Thyroid gland (tissue), 4 donors: Measurements from ENCODE around the gene NPHS2. TPM values are rescaled to one million over a fixed set of nuclear protein-coding genes. Genes with fewer than 3 reads are reported as not detected.

Source experiments
- DNase-seq, 2 donors: peaks; one replicate each; pipeline ENCODE4 v3.0.0-alpha.2; 2019
- H3K27ac ChIP-seq, 3 donors: fragments of 200-600 bp; sonication (generic); 1 replicate in 2 of 3; 2 replicates in 1 of 3; pipeline ENCODE4 v1.5.1; 2016 to 2019; ENCODE audit warnings: mild to moderate bottlenecking in 1 of 3, moderate library complexity in 1 of 3
- H3K27me3 ChIP-seq: fragments of 200-600 bp; sonication (generic); one replicate; pipeline ENCODE4 v1.5.1; 2019
- H3K36me3 ChIP-seq, 2 donors: fragments of 200-600 bp; sonication (generic); one replicate each; pipeline ENCODE4 v1.5.1; 2016 to 2019
- H3K4me1 ChIP-seq, 2 donors: fragments of 200-600 bp; sonication (generic); one replicate each; pipeline ENCODE4 v1.5.1; 2017 to 2019
- H3K4me3 ChIP-seq, 3 donors: fragments of 200-600 bp; sonication (generic); replicated peaks in 1 of 3; 1 replicate in 2 of 3; 2 replicates in 1 of 3; pipeline ENCODE4 v1.5.1; 2016; ENCODE audit warnings: mild to moderate bottlenecking in 1 of 3
- H3K9me3 ChIP-seq: fragments of 200-600 bp; sonication (generic); one replicate; pipeline ENCODE4 v1.5.1; 2017
- POLR2A ChIP-seq, 2 donors: fragments of 450-650 bp; IDR thresholded peaks; one replicate each; pipeline ENCODE4 v1.6.1; 2017; ENCODE audit warnings: antibody characterized with exemption in 2 of 2, mild to moderate bottlenecking in 2 of 2, moderate library complexity in 1 of 2
- WGBS, 2 donors: methylation state at CpG; one replicate each; pipeline ENCODE4 v1.1.5; 2017; 5-methylcytosine and 5-hydroxymethylcytosine counted together
- intact Hi-C: fragments of 100-400 bp; cut with DNase I; formaldehyde crosslinking; loops from one replicate; pipeline ENCODE4 v1.15.1; 2023
- total RNA-seq, 4 donors: library from RNA; depleted of rRNA; stranded (reverse); fragments of >200 nt; gene quantifications; one replicate each; pipeline ENCODE4 v1.2.3, GENCODE V29; 2016
- TF ChIP-seq, protein P1 (sequence below), 6 experiments: fragments of 200-600 bp in 3 of 6; fragments of 450-650 bp in 3 of 6; sonication (generic) in 3 of 6; IDR thresholded peaks; one replicate each; pipeline ENCODE4 v1.5.1; 2016 to 2019; ENCODE audit warnings: antibody characterized with exemption in 6 of 6, mild to moderate bottlenecking in 2 of 6, inconsistent platforms in 1 of 6, moderate library complexity in 1 of 6

Gene NPHS2
- total RNA-seq, 4 donors from 2014 or later, result not detected

DNA sequence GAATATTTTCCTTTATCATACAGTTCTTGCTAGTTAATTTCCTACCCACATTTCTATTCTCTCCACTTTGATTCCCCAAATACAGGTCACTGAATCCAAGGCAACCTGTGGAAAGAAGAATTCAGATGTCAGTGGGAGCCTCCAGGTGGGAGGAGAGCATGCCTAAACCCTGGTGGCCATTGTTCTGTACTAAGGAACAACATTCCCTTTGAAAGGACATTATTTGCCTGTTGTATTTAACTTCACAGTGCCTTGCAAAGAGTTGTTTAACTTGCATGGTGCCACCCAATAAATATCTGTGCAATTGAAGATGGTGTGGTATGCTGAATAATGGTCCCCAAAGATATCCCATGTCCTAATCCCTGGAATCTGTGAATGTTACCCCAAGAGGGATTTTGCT is 21.3 kb downstream of the NPHS2 start:
- no peak for TF ChIP-seq POLR2A (IDR thresholded peaks at IDR 0.05)
- TF ChIP-seq, protein P1, sequence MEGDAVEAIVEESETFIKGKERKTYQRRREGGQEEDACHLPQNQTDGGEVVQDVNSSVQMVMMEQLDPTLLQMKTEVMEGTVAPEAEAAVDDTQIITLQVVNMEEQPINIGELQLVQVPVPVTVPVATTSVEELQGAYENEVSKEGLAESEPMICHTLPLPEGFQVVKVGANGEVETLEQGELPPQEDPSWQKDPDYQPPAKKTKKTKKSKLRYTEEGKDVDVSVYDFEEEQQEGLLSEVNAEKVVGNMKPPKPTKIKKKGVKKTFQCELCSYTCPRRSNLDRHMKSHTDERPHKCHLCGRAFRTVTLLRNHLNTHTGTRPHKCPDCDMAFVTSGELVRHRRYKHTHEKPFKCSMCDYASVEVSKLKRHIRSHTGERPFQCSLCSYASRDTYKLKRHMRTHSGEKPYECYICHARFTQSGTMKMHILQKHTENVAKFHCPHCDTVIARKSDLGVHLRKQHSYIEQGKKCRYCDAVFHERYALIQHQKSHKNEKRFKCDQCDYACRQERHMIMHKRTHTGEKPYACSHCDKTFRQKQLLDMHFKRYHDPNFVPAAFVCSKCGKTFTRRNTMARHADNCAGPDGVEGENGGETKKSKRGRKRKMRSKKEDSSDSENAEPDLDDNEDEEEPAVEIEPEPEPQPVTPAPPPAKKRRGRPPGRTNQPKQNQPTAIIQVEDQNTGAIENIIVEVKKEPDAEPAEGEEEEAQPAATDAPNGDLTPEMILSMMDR (IDR thresholded peaks at IDR 0.05), result no peak
- no peaks in the 10 kb centered on the region for H3K27me3 ChIP-seq
- H3K4me1 ChIP-seq, result no peaks in the 10 kb centered on the region
- no peaks in the 10 kb centered on the region for H3K36me3 ChIP-seq
- no peak overlapping the region for H3K27ac ChIP-seq
- H3K4me3 ChIP-seq, result no peak overlapping the region
- no peak for DNase-seq
- intact Hi-C loops, result no loop called here
- H3K9me3 ChIP-seq, result no peaks in the 10 kb centered on the region

DNA sequence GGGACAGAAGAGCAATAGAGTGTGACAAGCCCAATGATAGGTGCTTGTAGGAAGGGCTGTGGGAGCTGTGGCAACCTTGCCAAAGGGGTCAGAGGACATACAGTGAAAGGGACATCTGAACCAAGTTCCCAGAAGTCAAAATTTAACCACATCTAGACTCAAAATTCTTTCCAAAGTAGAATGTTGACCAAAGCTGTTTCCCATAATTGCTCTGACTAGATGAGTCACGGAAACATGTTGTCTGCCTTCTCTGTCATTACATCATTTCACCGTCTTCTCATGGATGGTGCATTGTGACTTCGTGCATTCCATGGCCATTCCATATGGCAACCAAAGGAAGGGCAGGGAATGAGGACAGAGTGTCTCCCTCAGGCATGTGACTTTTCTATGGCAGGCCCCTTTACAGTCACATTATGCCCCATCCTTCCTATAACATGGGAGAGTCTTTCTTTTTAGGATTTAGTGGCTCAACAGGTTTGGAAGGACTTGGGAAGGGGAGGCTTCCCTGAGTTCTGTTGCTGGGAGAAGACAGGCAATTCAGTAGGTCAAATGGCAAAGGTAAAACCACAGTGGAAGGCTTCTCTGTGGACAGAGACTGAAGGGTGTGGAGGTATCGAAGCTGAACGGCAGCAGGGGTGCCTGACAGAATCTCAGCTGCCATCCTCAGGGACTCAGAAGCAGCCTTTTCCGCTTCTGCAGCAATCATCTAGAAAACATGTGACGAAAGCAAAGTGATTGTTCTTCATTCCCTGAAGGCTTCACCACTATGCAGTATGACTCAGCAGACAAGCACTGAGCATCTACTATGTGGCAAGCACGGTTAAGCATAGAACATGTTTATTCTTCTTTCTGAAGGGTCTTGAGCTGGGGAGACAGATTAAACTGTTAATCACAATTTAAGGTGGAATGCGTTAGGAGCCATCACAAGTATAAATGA is 24.7 kb downstream of the NPHS2 start:
- H3K27me3 ChIP-seq, result no peaks in the 10 kb centered on the region
- no peak for DNase-seq
- peaks cover 0 to 2% of the 10 kb centered on the region in 2 donors for H3K4me1 ChIP-seq
- H3K36me3 ChIP-seq, result no peaks in the 10 kb centered on the region
- WGBS, 2 donors, result 64 to 76% methylated on average over 9 of the region's 9 CpGs
- no peaks in the 10 kb centered on the region for H3K9me3 ChIP-seq
- TF ChIP-seq, protein P1 (IDR thresholded peaks at IDR 0.05), result no peak
- no peak for TF ChIP-seq POLR2A (IDR thresholded peaks at IDR 0.05)
- no peak overlapping the region for H3K27ac ChIP-seq
- intact Hi-C loops, result no loop called here
- H3K4me3 ChIP-seq, result no peak overlapping the region

DNA sequence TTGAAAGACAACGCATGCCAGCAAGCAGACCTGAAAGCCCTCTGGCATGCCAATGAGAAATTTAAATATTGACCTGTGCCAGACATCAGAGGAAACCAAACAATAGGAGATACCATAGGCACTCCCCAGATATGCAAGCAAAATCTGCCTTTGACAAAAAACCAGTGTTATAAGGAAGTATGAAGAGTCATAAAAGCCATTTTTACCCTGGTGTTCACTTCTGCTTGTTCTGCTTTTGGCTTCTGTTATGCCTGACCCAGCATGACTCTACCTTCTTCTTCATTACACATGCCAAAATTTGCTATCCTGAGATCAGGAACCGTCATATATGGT is 26.4 kb downstream of the NPHS2 start:
- no peaks in the 10 kb centered on the region for H3K36me3 ChIP-seq
- intact Hi-C loops, result no loop called here
- WGBS, 2 donors, result 88% methylated on average over 2 of the region's 2 CpGs
- no peaks in the 10 kb centered on the region for H3K27me3 ChIP-seq
- no peak for DNase-seq
- H3K9me3 ChIP-seq, result no peaks in the 10 kb centered on the region
- no peak overlapping the region for H3K4me3 ChIP-seq
- peaks cover 8 to 15% of the 10 kb centered on the region in 2 donors for H3K4me1 ChIP-seq
- TF ChIP-seq, protein P1 (IDR thresholded peaks at IDR 0.05), result no peak
- no peak for TF ChIP-seq POLR2A (IDR thresholded peaks at IDR 0.05)
- H3K27ac ChIP-seq, result no peak overlapping the region

DNA sequence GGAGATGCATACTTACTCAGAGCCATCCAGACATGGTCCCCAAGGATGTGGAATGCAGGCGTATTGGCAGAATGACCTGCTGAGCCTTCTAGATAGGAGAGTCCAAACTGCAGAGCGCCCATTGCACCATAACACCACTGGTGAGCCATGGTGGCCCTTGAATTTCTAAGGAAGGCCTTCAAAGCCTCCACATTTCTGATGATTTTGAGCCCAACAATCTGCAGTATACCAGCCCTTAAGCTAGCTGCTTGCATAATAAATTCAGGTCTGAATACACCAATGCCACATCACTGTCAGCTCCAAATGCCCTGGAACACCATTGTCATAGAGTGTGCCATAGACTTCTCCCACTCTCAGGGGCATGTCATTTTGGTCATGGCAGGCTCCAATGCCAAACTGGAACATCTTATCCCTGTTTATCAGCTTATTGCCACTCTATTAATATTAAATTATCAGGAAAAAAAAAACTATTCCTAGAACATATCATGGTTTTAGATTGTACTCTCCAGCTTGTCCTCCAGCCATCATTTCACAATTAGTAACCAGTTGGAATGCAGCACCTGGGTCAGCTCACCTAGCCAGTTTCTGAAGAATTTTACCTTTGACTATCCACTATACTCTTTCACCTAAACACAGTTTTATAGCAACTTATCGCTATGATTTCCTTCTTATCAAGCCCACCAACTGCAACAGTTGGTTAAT is 26.9 kb downstream of the NPHS2 start:
- no peaks in the 10 kb centered on the region for H3K27me3 ChIP-seq
- intact Hi-C loops, result no loop called here
- TF ChIP-seq, protein P1 (IDR thresholded peaks at IDR 0.05), result no peak
- TF ChIP-seq POLR2A (IDR thresholded peaks at IDR 0.05), result no peak
- peaks cover 8 to 15% of the 10 kb centered on the region in 2 donors for H3K4me1 ChIP-seq
- H3K4me3 ChIP-seq, result no peak overlapping the region
- no peaks in the 10 kb centered on the region for H3K36me3 ChIP-seq
- H3K9me3 ChIP-seq, result no peaks in the 10 kb centered on the region
- WGBS, 2 donors, result 73 to 85% methylated on average over 3 of the region's 3 CpGs
- no peak overlapping the region for H3K27ac ChIP-seq
- DNase-seq, result no peak

DNA sequence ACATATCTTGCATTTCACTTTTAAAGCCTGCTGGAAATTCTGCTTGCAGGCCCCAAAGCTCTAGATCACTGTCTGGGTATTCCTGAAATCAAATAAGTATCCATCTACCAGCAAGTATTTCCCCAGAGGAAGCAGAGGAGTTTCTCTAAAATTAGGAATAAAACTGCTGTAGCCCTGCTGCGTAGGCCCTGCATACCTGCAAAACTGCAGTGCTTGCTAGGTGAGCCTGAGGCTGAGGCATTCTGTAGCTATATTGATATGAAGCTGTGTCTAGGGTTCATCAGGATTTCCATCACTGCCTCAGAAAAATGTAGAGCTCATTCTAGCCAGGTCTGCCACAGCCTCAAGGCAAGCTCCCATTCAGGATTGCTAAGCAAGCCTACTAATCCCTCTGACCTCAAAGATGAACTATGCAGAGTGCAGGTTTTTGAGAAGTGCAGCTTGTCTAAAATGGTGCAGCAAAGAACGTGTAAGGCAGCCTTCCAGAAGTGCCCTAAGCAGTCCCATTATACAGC is 28.7 kb downstream of the NPHS2 start:
- 91 to 100% methylated on average over 1 to 2 of the region's 2 CpGs for WGBS, 2 donors
- H3K4me3 ChIP-seq, result no peak overlapping the region
- no peaks in the 10 kb centered on the region for H3K9me3 ChIP-seq

More for the DNA sequence above, 28.7 kb downstream of the NPHS2 start:
- DNase-seq, result no peak
- TF ChIP-seq, protein P1 (IDR thresholded peaks at IDR 0.05), result no peak
- TF ChIP-seq POLR2A (IDR thresholded peaks at IDR 0.05), result no peak
- intact Hi-C loops, result no loop called here
- no peaks in the 10 kb centered on the region for H3K36me3 ChIP-seq
- H3K27ac ChIP-seq, result no peak overlapping the region
- H3K27me3 ChIP-seq, result no peaks in the 10 kb centered on the region
- H3K4me1 ChIP-seq, result peaks cover 8 to 15% of the 10 kb centered on the region in 2 donors
